Erythroblast (primary cell): ENCODE results near the gene DENND2A.

Experiments
- GATA1 ChIP-seq: IDR thresholded peaks from 2 replicates; pipeline ENCODE4 v1.6.1; 2011; ENCODE audit warnings: low read depth, mild to moderate bottlenecking, control low read depth, low read length, moderate library complexity
- POLR2A ChIP-seq: IDR thresholded peaks from 2 replicates; pipeline ENCODE4 v1.6.1; 2011; ENCODE audit warnings: mild to moderate bottlenecking, low read length

- TF ChIP-seq POLR2A = no peak
- no peak for TF ChIP-seq GATA1
Observed at GRCh38 chr7:140656548-140657515, 16.2 kb upstream of the DENND2A start.
